ENCODE data around the gene KRTAP4-16. TPM values are rescaled to one million over a fixed set of nuclear protein-coding genes. Genes with fewer than 3 reads are reported as not detected.
"Not testable (repeated sequence)": the region's sequence is repeated elsewhere in the genome, so short reads cannot be mapped to it uniquely, and the experiment has no call there.

KRTAP4-16 gene
- total and polyA plus RNA-seq, 2 of the 8 experiments (the other 6 are each of a cell fraction or from before 2014, with no cell fraction given): not detected

DNA sequence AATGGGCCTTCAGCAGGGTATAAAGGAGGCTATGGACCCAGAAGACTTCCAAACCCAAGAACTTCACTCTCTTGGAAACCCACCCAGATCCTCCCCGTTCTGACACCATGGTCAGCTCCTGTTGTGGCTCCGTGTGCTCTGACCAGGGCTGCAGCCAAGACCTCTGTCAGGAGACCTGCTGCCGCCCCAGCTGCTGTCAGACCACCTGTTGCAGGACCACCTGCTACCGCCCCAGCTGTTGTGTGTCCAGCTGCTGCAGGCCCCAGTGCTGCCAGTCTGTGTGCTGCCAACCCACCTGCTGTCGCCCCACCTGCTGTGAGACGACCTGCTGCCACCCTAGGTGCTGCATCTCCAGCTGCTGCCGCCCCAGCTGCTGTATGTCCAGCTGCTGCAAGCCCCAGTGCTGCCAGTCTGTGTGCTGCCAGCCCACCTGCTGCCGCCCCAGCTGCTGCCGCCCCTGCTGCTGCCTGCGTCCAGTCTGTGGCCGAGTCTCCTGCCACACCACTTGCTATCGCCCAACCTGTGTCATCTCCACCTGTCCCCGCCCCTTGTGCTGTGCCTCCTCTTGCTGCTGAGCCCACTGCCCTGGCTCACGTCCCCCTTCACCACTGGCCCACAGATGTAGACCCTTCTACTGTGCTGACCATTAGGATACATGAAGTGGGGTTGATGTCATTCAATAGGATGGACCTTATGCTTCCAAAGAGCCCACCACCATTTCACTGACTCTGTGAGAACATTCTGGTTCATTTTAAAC lies 17.7 kb downstream of the KRTAP4-16 start, which contains the start of gene KRTAP4-7:
TSS of gene KRTAP4-7 (plus strand) at position 51 of the 757 bp plus-strand sequence. CDS start at position 108, 57 bp downstream.
- H3K9me3 ChIP-seq (ENCODE audit: insufficient read depth in 2 of 2, low read depth in 1 of 2, low read length in 1 of 2); DNase-seq (ENCODE audit: low read depth in 1 of 2, low spot score in 2 of 2); H4K8ac ChIP-seq (ENCODE audit: extremely low read depth, insufficient read depth, low read length); H2BK12ac ChIP-seq (ENCODE audit: low read depth, low read length); H3K23me2 ChIP-seq (ENCODE audit: low read depth, low read length); H3K4me3 ChIP-seq (ENCODE audit: extremely low read depth in 1 of 4, insufficient read depth in 2 of 4, low read depth in 3 of 4, low read length in 4 of 4); H3K4me1 ChIP-seq (replicated peaks in 1 of 4; ENCODE audit: control insufficient read depth in 3 of 4, insufficient read depth in 4 of 4, low read length in 3 of 4); H3K23ac ChIP-seq (ENCODE audit: insufficient read length); H3K56ac ChIP-seq (replicated peaks; ENCODE audit: insufficient read length, low read depth, low read length); H2AK5ac ChIP-seq (ENCODE audit: low read depth, low read length); H2AFZ ChIP-seq (ENCODE audit: low read length); H3K27me3 ChIP-seq (replicated peaks in 1 of 4; ENCODE audit: control insufficient read depth in 3 of 4, extremely low read depth in 1 of 4, insufficient read depth in 3 of 4, low read length in 3 of 4); H3K18ac ChIP-seq (ENCODE audit: extremely low read depth, low read length); H2BK120ac ChIP-seq (replicated peaks; ENCODE audit: low read depth, low read length); H3K36me3 ChIP-seq (ENCODE audit: control insufficient read depth in 2 of 4, insufficient read depth in 4 of 4, low read length in 3 of 4); H3K4ac ChIP-seq (replicated peaks; ENCODE audit: insufficient read length, low read depth, low read length); H2BK5ac ChIP-seq (ENCODE audit: low read depth, low read length); H3K4me2 ChIP-seq (ENCODE audit: insufficient read depth in 1 of 2, low read depth in 2 of 2, low read length in 2 of 2); H3K14ac ChIP-seq (ENCODE audit: insufficient read length); POLR2A ChIA-PET (ENCODE audit: partially characterized antibody); H2BK15ac ChIP-seq (ENCODE audit: low read length); H3K27ac ChIP-seq (ENCODE audit: low read depth, low read length); H3K9ac ChIP-seq (replicated peaks in 1 of 4; ENCODE audit: extremely low read depth in 1 of 4, low read depth in 3 of 4, low read length in 3 of 4); H3K79me2 ChIP-seq (ENCODE audit: control insufficient read depth in 1 of 2, insufficient read depth in 2 of 2, low read length in 2 of 2); H3K79me1 ChIP-seq (ENCODE audit: low read depth, low read length); H4K20me1 ChIP-seq (replicated peaks in 1 of 2; ENCODE audit: control insufficient read depth in 1 of 2, insufficient read depth in 2 of 2, low read length in 2 of 2); H4K5ac ChIP-seq (ENCODE audit: insufficient read length, low read depth, low read length); FAIRE-seq; H2BK20ac ChIP-seq (ENCODE audit: low read length); H4K91ac ChIP-seq (replicated peaks; ENCODE audit: insufficient read length, low read length): not testable (repeated sequence)
- 90% methylated on average over 7 of the region's 14 CpGs; no CpG with 5 or more reads in 1 of the 2 experiments for WGBS, 2 experiments (ENCODE audit: extremely low coverage in 1 of 2, insufficient coverage in 1 of 2, insufficient read length in 1 of 2, insufficient replicate concordance in 2 of 2, low coverage in 1 of 2, low lambda C conversion rate in 2 of 2, missing lambda C conversion rate in 1 of 2)
- CTCF ChIA-PET (ENCODE audit: partially characterized antibody): interaction anchor here (0.6 kb wide), 1 partner anchor 206 kb away, joined by 3 read pairs; no protein-coding TSS in a partner anchor

DNA sequence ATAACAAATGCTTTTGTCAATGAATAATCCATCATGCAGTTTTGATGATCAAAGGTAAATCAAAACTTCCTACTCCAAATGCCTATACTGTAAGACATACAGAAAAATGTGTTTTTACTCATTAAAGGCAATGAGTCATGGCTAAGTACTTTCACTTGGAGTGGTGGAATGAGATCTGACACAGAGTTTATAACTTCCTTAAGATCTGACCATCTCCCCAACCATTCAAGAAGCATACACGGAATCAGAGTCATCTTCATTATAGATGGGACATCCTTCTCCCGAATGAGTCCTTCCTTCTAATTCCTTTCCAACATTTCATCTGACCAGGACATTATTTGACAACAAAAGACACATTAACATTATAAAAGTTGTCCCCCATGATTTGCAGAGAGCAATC lies 18.6 kb downstream of the KRTAP4-16 start:
- H3K4ac ChIP-seq (replicated peaks; ENCODE audit: insufficient read length, low read depth, low read length); H3K4me3 ChIP-seq (ENCODE audit: extremely low read depth in 1 of 4, insufficient read depth in 2 of 4, low read depth in 3 of 4, low read length in 4 of 4); H3K56ac ChIP-seq (replicated peaks; ENCODE audit: insufficient read length, low read depth, low read length); H2BK12ac ChIP-seq (ENCODE audit: low read depth, low read length); POLR2A ChIA-PET (ENCODE audit: partially characterized antibody); CTCF ChIA-PET (ENCODE audit: partially characterized antibody); H3K14ac ChIP-seq (ENCODE audit: insufficient read length); H4K5ac ChIP-seq (ENCODE audit: insufficient read length, low read depth, low read length); H3K18ac ChIP-seq (ENCODE audit: extremely low read depth, low read length); H3K4me2 ChIP-seq (ENCODE audit: insufficient read depth in 1 of 2, low read depth in 2 of 2, low read length in 2 of 2); H2BK120ac ChIP-seq (replicated peaks; ENCODE audit: low read depth, low read length); H3K23me2 ChIP-seq (ENCODE audit: low read depth, low read length); H3K4me1 ChIP-seq (replicated peaks in 1 of 4; ENCODE audit: control insufficient read depth in 3 of 4, insufficient read depth in 4 of 4, low read length in 3 of 4); H2AFZ ChIP-seq (ENCODE audit: low read length); H3K79me2 ChIP-seq (ENCODE audit: control insufficient read depth in 1 of 2, insufficient read depth in 2 of 2, low read length in 2 of 2); FAIRE-seq; H3K23ac ChIP-seq (ENCODE audit: insufficient read length); H2BK5ac ChIP-seq (ENCODE audit: low read depth, low read length); H4K20me1 ChIP-seq (replicated peaks in 1 of 2; ENCODE audit: control insufficient read depth in 1 of 2, insufficient read depth in 2 of 2, low read length in 2 of 2); H3K9ac ChIP-seq (replicated peaks in 1 of 4; ENCODE audit: extremely low read depth in 1 of 4, low read depth in 3 of 4, low read length in 3 of 4); H2BK20ac ChIP-seq (ENCODE audit: low read length); H4K91ac ChIP-seq (replicated peaks; ENCODE audit: insufficient read length, low read length); H3K79me1 ChIP-seq (ENCODE audit: low read depth, low read length); H2BK15ac ChIP-seq (ENCODE audit: low read length); H3K36me3 ChIP-seq (ENCODE audit: control insufficient read depth in 2 of 4, insufficient read depth in 4 of 4, low read length in 3 of 4); DNase-seq (ENCODE audit: low read depth in 1 of 2, low spot score in 2 of 2); H3K9me3 ChIP-seq (ENCODE audit: insufficient read depth in 2 of 2, low read depth in 1 of 2, low read length in 1 of 2); H3K27ac ChIP-seq (ENCODE audit: low read depth, low read length); H2AK5ac ChIP-seq (ENCODE audit: low read depth, low read length); H3K27me3 ChIP-seq (replicated peaks in 1 of 4; ENCODE audit: control insufficient read depth in 3 of 4, extremely low read depth in 1 of 4, insufficient read depth in 3 of 4, low read length in 3 of 4); H4K8ac ChIP-seq (ENCODE audit: extremely low read depth, insufficient read depth, low read length): not testable (repeated sequence)
- 86% methylated on average over 2 of the region's 2 CpGs; no CpG with 5 or more reads in 1 of the 2 experiments for WGBS, 2 experiments (ENCODE audit: extremely low coverage in 1 of 2, insufficient coverage in 1 of 2, insufficient read length in 1 of 2, insufficient replicate concordance in 2 of 2, low coverage in 1 of 2, low lambda C conversion rate in 2 of 2, missing lambda C conversion rate in 1 of 2)
